Head of caudate nucleus (tissue), 42 donors: ENCODE measurements around the gene ADAMTS6.
"Not testable (repeated sequence)": the region's sequence is repeated elsewhere in the genome, so short reads cannot be mapped to it uniquely, and the experiment has no call there.

Experiments used
- DNase-seq, 42 donors: peaks; one replicate each; pipeline versions ENCODE4 v3.0.0 to v3.0.0-alpha.2; 2020 to 2021; ENCODE audit warnings: mixed read lengths in 7 of 42
- intact Hi-C: fragments of 100-400 bp; cut with DNase I; formaldehyde crosslinking; loops from one replicate; pipeline ENCODE4 v1.15.0; 2022

The ADAMTS6 gene

DNA sequence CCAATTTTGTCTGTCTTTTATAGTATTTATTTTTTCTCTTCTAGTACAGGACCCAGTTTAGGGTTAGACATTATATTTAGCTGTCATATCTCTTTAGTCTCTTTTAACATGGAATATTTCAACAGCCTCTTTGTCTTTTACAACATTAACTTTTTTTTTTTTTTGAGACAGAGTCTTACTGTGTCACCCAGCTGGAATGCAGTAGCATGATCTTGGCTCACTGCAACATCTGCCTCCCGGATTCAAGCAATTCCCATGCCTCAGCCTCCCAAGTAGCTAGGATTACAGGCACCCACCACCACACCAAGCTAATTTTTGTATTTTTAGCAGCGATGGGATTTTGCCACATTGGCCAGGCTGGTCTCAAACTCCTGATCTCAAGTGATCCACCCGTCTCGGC is 90.1 kb downstream of the ADAMTS6 start:
- intact Hi-C loops, result no loop called here
- no peak for DNase-seq

DNA sequence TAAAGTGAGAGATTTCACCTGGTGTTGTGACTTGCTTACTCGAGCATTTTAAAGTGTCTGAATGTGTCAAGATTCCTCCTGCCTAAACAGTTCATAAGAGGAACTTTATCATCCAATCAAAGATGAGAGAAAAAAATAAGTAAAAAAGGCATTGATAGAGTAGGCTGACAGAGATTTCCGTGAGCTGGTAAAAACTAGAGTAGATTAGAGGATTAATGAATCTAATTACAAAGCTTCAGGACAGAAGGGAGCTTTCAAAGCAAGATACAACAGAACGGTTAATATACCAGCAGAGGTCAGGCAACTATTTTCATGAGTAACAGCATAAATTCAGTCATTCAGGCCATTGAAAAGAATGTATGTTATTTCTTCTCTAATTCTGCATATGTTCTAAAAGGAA is 91.5 kb downstream of the ADAMTS6 start:
- DNase-seq, result no peak
- intact Hi-C loops, result no loop called here

DNA sequence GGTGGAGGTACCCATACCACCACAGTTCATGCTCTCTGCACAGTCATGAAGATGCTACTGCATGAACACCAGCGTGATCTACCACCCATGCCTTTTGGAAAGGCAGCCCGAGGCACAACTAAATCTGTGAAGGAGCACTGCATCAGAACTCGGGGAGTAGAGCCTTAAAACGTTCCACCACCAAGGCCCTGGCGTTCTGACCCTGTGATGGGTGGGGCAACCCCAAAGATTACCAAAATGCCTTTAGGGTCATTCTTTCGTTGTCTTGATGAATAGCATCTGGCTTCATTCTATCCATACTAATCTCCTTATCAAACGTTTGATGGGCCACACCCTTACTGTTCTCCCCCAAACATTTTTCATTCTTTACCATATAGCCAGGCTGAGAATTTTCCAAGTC is 97.9 kb downstream of the ADAMTS6 start:
- intact Hi-C loops, result no loop called here
- DNase-seq, result no peak

DNA sequence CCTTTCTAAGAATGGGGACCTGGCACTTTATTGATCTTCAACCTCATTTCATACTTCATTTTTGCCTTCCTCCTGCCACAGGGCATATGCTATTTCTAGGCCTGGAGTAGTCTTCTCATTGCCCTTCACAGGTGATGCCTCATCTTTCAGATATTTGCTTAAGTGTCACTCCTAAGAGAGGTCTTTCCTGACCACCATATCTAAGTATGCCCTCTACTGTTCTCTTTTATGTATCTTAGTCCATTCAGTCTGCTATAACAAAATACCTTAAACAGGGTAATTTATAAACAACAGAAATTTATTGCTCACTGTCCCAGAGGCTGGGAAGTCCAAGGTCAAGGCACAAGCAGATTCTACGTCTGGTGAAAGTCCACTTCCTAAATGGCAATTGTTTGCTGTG is 99.1 kb downstream of the ADAMTS6 start:
- intact Hi-C loops, result no loop called here
- no peak for DNase-seq

DNA sequence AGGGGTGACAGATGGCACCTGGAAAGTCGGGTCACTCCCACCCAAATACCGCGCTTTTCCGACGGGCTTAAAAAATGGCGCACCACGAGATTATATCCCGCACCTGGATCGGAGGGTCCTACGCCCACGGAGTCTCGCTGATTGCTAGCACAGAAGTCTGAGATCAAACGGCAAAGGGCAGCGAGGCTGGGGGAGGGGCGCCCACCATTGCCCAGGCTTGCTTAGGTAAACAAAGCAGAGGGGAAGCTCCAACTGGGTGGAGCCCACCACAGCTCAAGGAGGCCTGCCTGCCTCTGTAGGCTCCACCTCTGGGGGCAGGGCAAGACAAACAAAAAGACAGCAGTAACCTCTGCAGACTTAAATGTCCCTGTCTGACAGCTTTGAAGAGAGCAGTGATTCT is 111.2 kb downstream of the ADAMTS6 start:
- DNase-seq, intact Hi-C loops: not testable (repeated sequence)

DNA sequence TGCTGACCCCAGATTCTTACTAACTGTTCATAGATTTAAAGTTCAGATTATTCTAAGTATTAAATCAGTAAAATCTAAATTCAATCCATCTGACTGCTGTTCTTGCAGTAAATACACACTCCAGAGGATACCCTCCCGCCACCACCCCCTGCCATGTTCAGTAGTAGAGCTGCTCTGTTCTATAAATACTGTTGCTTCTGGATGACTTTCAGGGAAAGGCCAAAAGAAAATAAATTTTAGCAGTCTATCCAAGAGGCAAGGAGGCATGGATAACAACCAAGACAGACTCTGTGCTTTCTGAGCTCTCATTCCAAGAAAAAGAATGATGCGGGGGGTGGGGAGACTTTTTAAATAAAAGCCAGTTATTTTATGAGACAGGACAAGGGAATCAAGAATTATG is 115.1 kb downstream of the ADAMTS6 start:
- DNase-seq, result no peak
- intact Hi-C loops, result no loop called here

DNA sequence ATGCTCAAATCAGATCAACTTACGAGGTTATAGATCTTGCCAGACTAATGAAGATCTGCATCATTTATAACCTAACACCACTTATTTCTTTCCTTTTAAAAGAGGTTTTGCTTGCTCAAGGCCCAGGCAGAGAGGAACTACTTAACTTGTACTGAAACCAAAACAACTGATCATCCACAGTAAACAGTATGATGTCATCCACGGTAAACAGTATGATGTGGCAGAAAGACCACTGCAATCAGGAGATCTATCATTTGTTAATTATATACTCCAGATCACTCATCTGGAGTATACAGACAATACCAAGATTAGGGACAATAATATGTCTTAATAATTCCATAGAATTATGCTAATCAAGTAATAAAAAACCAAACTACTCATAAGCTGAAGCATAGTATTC is 116.8 kb downstream of the ADAMTS6 start:
- intact Hi-C loops, result no loop called here
- DNase-seq, result no peak

DNA sequence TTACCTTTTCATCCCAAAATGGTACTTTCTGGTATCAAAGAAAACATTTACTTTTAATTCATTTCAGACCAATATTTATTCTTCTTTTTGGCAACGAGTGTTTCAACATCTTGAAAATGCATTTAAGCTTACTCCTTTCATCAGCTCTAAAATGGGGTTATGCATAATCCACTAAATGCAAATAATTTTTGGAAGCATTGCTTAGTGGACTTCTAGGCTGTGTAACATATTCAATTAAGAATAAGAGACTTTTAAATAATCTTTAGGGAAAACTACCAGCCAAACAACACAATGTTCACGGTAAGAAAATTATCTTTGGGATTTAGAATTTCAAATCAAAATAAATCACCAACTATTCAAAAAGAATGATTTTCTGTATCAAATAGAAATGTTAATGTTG is 118.2 kb downstream of the ADAMTS6 start:
- intact Hi-C loops, result no loop called here
- DNase-seq, result no peak

DNA sequence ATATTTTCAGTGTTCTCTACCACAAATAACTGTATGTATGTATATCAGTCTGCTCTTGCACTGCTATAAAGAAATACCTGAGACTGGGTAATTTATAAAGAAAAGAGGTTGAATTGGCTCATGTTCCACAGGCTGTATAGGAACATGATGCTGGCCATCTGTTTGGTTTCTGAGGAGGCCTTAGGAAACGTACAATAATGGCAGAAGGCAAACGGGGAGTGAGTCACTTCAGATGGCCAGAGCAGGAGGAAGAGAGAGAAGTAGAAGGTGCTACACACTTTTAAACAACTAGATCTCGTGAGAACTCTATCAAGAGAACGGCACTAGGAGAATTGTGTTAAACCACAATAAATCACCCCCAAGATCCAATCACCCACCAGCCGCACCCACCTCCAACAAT is 121.7 kb downstream of the ADAMTS6 start:
- DNase-seq, result no peak
- intact Hi-C loops, result no loop called here

DNA sequence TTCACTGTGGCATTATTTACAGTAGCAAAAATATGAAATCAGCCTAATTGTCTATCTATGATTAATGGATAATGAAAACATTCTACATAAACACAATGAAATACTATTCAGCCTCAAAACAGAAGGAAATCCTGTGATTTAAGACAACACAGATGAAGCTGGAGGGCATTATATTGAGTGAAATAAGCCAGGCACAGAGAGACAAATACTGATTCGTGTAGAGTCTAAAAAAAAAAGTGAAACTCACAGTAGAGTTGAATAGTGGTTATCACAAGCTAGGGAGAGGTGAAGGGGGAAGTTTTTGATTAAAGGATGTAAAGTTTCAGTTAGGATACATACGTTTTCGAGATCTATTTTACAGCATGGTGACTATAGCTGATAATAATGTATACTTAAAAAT is 122.2 kb downstream of the ADAMTS6 start:
- intact Hi-C loops, result no loop called here
- no peak for DNase-seq

DNA sequence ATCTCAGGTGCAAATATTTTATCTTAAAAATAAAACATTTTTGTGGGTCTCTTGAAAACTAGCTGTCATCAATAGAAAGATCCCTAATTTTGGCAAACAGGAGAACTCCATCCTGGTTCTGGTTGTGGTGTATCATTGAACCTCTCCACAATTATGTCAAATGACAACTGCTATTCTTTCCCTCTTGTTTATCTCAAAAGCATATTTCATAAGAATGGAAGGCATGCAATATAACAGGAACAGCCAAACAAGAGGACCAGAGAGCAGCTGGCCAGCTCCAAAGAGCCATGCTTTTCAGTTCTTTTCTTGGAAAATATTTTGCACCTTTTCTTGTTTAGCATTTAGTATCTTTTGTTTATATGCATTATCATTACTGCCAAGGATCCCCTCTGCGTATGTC is 125.4 kb downstream of the ADAMTS6 start:
- intact Hi-C loops, result no loop called here
- no peak for DNase-seq

DNA sequence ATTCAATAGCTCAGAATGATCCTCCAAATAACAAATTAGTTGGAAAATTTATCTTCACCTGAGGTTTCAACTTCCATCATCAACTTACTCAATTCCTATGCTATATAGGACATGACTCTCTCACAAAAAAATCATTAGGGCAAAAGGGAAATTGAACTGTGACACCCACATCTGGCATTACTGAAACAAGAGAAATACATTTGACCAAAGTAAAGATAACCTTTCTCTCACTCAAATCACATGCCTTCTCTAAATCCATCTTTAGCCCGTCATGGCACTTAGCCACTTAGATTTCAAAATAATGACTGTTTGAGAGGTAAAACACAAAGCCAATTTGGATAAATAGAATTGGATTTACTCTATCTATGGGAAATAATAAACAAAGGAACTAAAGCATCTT is 126.4 kb downstream of the ADAMTS6 start:
- no peak for DNase-seq
- intact Hi-C loops, result no loop called here

DNA sequence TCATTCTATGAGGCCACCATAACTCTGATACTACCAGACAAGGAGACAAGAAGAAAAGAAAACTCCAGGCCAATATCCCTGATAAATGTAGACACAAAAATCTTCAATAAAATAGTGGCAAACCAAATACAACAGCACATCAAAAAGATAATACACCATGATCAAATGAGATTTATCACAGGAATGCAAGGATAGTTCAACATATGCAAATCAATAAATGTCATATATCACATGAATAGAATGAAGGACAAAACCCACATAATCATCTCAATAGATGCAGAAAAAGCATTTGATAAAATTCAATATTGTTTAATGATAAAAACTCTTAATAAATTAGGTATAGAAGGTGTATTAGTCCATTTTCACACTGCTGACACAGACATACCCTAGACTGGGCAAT is 139.9 kb downstream of the ADAMTS6 start:
- no peak for DNase-seq
- intact Hi-C loops, result no loop called here

DNA sequence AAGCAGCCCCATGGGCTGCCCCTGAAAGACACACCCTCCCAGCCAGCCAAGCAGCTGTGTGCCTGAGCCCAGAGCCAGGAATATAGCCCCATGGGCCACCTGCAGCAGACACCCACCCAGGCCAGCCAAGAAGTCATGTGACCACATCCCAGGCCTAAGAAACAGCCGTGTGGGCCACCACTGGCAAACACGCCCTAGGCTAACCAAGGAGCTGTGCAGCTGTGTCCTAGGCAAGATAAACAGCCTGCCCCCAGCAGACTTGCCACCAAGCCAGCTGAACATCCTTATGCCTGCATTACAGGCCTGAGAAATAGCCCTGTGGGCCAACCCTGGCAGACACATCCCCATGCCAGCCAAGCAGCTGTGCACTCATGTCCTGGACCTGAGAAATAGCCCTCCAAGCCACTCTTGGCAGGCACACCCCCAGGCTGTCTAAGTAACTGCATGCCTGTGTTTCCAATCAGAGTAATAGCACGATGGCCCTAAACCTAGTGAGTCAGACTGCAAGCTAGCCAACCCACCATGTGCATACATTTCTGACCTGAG is 143.0 kb downstream of the ADAMTS6 start:
- intact Hi-C loops, result no loop called here
- no peak for DNase-seq

DNA sequence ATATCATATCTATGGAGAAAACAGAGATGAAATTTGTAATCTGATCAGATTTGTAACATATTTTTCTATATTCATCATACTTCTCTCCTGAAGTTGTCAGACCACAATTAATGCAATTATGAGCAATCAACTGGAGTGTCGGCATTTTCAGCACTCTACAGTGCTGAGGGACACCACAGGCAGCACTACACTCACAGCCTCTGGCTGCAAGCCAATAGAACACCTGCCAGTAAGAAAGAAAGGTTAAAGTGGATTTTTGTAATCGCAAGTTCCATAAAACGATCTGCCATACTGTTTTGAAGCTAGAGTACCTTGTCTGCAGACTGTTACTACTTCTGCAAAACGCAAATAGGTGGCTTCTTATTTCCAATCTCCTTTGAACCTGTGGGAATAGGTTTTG is 147.6 kb downstream of the ADAMTS6 start:
- intact Hi-C loops, result no loop called here
- DNase-seq, result no peak

DNA sequence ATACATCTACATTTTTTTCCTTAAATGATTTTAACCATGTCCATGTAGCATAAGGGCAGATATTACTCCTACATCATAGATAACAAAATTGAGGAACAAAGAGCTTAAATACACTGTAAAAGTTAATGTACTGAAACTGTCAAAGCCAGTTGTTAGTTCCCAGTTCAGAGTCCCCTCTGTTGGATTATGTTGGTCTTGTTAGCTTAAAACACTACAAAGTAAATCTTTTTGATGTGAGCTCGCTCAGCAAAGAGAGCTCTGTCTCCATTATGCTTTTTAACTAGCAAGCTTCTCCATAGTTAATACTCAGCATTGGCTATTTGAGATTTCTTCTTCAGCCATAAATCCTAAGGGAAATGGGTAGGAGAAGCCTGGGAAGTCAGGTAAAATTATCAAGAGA is 149.1 kb downstream of the ADAMTS6 start:
- intact Hi-C loops, result no loop called here
- DNase-seq, result peak in 1 of 42 donors; percentile 4

DNA sequence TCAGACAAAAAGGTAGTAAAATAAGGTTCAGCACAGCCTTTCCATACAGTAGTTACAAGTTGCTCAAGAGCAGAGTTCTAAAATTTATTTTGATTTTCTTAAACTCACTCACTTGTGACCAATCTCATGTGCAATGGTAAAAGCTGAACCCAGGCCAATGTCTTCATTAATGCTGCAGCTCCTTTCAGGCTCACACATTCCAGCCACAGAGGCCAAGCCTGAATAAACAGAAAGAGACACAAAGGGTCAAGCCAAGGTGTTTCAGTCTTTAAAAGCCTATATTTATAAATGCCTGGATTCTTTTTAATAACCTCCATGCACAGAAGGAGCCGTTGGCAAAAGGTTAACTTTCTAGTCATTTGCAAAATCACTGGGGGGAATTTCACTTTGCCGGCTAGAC is 152.5 kb downstream of the ADAMTS6 start:
- intact Hi-C loops, result no loop called here
- DNase-seq, result no peak

DNA sequence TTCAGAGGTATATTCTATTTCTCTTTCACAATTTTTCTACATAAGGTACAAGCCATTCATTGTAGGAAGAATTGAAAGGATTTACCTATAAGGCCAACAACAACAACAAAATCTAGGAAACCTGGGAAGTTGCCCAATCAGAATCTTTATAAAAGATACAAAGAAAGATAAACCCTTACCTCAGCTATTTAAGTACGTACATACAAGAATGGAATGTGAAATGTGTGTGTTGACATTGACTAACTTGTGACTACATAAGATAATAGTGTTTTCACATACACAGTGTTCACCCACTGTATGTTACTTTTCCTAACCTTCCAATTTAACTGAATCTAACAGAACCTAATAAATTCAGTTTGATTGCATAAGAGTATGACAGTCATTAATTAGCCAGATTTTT is 154.1 kb downstream of the ADAMTS6 start:
- no peak for DNase-seq
- intact Hi-C loops, result no loop called here

DNA sequence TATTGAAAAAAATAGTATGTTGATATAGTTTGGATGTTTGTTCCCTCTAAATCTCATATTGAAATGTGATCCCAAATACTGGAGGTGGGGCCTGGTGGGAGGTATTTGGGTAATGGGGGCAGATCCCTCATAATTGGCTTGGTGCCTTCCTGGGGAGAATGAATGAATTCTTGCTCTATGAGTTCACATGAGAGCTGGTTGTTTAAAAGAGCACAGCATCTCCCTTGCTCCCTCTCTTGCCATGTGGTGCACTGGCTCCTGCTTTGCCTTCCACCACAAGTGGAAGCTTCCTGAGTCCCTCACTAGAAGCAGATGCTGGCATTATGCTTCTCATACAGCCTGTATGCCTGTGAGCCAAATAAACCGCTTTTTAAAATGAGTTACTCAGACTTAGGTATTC is 154.8 kb downstream of the ADAMTS6 start:
- DNase-seq, result no peak
- intact Hi-C loops, result no loop called here

DNA sequence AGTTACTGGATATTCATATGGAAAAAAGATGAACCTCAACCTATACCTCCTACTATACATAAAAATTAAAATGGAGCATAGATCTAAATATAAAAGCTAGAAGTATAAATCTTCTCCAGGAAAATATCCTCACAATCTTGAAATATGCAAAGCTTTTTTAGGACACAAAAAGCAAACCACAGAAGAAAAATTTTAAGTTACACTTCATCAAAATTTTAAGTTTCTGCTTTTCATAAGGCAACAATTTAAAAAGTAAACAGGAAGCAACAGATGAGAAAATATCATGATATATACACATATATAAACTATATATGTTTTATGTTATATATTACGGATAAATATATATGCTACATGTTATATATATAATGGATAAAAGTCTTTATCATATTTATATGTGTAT is 157.5 kb downstream of the ADAMTS6 start:
- intact Hi-C loops, result no loop called here
- no peak for DNase-seq

DNA sequence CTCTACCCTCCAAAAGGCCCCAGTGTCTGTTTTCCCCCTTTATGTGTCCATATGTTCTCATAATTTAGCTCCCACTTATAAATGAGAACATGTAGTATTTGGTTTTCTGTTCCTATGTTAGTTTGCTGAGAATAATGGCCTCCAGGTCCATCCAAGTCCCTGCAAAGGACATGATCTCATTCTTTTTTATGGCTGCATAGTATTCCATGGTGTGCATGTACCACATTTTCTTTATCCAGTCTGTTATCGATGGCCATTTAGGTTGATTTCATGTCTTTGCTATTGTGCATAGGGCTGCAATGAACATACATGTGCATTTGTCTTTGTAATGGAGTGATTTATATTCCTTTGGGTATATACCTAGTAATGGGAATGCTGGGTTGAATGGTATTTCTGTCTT is 161.0 kb downstream of the ADAMTS6 start:
- intact Hi-C loops, DNase-seq: not testable (repeated sequence)

DNA sequence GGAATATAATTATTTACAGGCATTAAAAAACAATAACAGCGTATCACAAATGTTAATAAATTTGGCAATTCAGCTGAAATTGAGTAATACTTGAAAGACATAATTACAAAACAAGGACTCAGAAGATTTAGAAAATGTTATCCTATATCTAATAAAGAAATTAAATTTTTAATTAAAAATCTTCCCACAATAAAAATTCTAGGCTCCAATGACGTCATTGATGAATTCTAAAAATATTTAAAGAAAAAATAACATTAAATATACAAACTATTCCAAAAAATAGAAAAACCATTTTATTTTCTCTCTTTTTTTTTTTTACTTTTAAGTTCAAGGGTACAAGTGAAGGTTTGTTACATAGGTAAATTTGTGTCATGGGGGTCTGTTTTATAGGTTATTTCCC is 161.5 kb downstream of the ADAMTS6 start:
- DNase-seq, result no peak
- intact Hi-C loops, result no loop called here
